Central memory CD4-positive, alpha-beta T cell (primary cell): ENCODE data around the gene CISH.

Experiments used
- DNase-seq: peaks from one replicate; pipeline ENCODE4 v3.0.0; 2022

CISH gene

GRCh38 chr3:50592568-50592967, 19.0 kb downstream of the CISH start:
- no peak for DNase-seq

- no peak for DNase-seq
Observed at GRCh38 chr3:50591196-50591741, 20.3 kb downstream of the CISH start.

- DNase-seq = no peak
Observed at GRCh38 chr3:50588759-50589433, 22.7 kb downstream of the CISH start.

DNA sequence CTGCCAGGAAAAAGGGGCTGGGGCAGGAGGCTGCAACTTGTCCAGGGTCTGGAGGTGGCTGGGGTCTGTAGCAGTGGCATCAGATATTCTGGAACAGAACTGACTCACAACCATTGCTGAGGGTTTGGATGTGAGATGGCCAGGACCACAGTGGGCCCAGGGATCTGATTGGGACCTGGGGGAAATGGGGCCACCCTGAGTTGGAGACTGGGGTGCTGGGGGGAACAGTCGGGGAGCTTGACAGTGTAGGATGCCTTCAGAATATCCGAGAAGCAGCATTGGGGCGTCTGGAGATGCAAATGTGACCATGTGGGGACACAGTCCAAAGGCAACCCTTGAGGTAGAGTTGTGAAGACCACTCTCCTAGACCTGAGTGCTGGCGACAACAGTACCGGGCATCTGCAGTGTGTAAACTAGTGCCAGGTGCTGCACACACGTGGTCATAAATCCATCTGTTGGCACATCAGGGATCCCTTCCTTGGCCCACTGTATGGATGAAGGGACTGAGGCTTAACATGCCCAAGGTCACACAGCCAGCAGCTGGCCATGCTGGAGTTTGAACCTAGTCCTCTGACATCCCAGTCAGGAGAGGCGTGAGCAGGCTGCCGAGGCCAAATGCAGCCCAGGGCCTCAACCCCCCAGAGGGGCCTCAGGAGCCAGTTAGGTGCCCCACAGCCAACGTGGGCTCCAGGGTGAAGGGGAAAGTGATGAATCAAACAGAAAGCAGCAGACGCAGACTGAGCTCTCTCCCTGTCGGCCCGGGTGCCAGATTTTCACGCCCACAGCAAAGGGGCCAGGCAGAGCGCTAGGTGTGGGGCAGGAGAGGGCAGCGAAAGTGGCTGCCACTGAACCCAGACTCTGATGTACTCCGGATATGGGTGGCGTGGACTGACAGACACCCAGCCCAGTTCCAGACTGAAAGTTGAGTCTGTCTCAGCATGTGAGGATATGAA, 23.5 kb downstream of the CISH start:
- peak; percentile 49 for DNase-seq

DNA sequence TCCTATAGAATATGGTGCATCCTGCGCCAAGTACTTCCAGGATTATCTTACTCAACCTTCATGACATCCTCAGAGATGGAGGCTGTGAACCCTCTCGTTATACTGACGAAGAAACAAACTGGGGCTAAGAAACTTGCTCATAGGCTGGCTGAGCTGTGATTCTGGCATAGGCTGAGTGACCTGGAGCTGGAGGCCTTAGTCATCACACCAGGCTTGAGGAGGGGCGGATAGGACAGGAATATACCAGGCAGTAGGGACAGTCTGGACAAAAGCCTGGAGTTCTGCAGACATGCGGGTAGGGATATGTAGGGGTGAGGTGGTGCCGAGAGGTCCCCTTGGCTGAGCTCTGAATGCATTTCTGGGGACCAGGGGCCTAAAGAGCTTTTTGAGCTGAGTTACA, 24.2 kb downstream of the CISH start:
- no peak for DNase-seq

DNA sequence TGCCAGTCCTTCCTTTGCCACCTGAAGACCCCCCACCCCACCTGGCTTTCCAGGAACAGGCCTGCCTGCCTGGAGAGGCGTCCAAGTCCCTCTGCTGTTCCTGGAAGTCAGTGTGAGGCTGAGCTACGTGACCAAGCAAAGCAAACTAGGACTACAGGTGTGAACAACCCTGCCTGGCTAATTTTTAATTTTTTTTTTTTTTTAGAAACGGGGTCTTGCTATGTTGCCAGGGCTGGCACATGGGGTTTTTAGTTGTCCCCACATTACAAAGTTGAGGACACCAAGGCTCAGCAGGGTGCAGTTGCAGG, 24.9 kb downstream of the CISH start:
- DNase-seq = no peak

GRCh38 chr3:50585919-50586762, 25.4 kb downstream of the CISH start:
- DNase-seq = no peak

DNA sequence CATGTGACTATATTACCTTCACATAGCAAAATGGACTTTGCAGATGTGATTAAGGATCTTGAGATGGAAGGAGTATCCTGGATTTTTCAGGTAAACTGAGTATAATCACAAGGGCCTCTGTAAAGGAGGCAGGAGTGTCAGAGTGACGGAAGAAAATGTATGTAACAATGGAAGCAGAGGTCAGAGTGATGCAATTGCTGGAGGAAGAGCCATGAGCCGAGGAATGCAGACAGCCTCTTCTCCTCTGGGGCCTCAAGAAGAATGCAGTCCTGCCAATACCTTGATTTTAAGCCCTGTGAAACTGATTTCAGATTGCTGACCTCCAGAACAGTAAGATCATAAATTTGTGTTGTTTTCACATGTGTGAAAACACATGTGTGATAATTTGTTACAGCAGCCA, 27.2 kb downstream of the CISH start:
- DNase-seq = no peak

- DNase-seq = no peak
Observed at GRCh38 chr3:50583897-50584296, 27.7 kb downstream of the CISH start.

- DNase-seq = no peak
Observed at GRCh38 chr3:50582083-50582482, 29.5 kb downstream of the CISH start.

- DNase-seq = no peak
Observed at GRCh38 chr3:50581459-50581842, 30.1 kb downstream of the CISH start.

DNA sequence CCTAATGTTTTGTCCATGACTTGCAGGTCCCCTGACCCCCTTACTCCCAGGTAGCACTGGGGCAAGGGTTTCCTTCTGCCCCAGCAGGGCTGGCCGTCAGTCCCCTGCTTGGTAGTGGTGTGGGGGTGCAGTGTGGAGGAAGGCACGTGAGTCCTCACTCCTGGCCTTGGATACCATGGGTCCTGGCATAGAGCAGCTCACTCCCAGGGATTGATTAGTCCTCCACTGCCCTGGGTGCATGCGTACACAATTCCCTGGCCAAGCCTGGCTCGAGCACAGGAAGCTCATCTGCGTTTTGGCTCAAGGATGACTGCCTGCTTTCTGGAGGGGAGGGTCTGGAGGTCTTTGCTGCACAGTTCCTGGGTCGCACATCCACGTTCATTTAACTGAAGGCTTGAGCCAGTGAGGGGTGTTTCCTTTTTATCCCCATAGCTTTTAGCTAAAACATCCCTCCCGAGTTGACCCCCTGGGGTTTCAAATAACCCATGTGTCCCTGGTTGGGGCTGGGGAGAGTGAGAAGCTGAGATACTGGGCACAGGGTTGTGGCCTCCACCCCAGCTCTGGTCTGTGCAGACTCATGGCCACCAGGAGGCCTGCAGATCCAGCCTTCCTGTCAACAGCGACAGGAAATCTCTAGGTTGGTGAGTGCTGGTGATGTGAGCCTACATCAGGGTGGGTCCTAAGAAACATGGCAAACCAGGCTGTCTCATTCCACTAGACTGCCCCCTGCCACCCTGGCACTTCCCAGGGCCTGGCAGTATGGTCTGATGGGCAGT, 30.7 kb downstream of the CISH start:
- DNase-seq = no peak

- no peak for DNase-seq
Observed at GRCh38 chr3:50577348-50577747, 34.2 kb downstream of the CISH start.

- DNase-seq = no peak
Observed at GRCh38 chr3:50575372-50575771, 36.2 kb downstream of the CISH start.

DNA sequence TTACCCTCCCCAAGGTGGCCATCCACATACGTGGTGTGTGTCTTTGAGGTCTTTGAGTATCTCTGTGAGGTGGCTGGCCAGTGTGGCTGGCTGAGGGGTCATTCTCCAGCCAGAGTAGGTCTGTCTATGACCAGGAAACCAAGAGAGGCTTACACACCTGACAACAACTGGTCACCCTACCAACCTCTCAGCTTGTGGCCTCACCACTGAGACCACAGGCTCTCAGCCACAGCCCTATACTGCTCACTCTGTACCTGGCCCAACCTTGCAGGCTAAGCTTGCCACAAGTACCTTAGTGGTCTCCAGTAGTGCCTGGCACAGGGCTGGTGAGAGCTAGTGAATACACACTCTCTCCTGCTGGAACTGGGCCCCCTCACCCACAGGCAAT, 37.1 kb downstream of the CISH start:
- no peak for DNase-seq

DNA sequence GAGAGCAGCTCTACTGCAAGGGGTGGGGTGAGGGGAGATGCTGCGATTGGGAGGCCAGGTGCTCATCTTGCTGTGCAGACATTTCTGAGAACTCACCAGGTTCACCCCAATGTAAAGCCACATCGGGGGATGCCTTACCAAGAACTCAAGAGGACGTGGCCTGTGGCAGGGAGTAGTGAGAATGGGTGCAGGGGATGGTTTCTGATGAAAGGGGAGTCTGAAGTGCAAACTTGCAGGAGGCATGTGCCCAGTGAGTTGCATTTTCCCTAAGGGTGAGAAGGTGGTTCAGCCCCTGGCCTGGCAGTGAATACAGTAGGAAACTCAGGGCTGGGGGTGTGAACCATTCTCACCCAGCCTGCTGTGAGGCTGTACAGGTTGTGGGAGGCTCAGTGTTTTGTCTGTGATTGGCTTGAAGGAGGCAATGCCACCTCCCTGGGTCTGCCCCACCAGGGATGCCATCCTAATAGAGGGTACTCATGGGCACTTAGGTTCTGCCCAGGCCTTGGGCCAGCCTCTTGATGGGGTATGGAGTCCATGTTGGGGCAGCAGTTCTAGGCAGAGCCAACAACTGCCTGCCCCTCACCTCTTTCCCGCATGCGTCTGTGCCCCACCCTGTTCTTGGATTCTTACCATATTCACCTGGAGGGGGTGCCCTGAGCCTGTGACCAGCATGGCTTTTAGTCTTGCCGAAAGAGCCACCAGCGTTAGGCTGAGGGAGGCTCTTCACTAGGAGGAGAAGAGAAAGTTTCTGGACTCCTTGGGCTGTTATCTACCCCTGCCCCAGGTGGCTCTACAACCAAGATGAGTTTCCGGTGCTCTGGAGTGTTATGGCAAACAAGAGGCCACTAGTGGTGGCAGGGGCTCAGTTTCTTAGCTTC, 37.8 kb downstream of the CISH start:
- DNase-seq = peak; percentile 52

DNA sequence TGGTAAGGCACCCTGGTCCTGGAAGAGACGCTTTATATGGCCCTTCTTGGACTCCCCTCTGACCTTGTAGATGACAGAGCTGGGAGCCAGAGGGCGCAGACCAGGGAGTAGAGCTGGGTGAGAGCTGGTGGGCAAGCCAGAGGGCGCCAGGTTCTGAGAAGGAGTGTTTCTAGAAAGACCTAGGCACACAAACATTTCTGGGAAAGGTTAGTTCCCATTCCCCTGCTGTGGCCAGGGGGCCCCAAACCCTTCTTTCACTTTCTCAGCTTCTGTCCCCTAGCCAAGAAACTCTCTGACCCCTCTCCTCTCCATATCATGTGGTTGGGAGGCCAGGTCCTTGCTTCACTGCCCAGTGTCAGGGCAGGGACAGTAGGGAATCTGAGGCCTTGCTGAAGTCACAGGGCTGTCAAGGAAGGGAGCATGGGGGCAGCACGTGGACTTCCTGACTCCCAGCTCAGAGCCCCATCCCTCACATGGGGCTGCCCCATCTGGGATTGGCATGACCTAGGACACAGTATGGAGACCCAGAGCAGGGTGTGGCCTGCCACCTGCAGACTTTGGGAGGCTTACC, 38.7 kb downstream of the CISH start:
- DNase-seq = no peak

DNA sequence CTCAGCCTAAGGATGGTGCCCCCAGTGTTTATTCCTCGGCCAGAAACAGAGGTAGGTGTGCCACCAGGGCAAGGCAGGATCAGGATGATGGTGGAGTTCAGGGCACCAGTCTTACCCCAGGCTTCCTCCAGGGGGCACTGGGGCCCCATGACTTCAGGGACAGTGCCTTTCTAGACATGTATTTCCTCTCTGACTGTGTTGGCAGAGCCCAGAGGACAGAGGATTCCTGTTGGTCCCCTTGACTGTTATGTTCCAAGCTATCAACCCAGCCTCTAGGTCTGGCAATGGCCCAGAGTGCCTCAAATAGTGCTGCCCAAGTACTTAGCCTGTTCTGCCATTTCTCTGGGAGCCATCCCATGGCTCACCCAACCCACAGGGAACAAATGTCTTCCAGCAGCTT, 39.4 kb downstream of the CISH start:
- DNase-seq = peak; percentile 78

- no peak for DNase-seq
Observed at GRCh38 chr3:50571486-50571885, 40.1 kb downstream of the CISH start.

- DNase-seq = no peak
Observed at GRCh38 chr3:50570508-50571279, 40.9 kb downstream of the CISH start.
